WTC11 (cell line): ENCODE results near the gene SMAD7. TPM values are rescaled to one million over a fixed set of nuclear protein-coding genes. Genes with fewer than 3 reads are reported as not detected.

Source experiments
- ATAC-seq: fragments of 200-7000 bp; cut with Tn5 transposase; 2 replicates; pipeline ENCODE4 v1.10.0; 2021; ENCODE audit warnings: mild to moderate bottlenecking, moderate library complexity
- CTCF ChIA-PET: fragments of 300-600 bp; sonication (Branson Sonifier 250); formaldehyde crosslinking; loops from one replicate; lab custom pipeline; 2021; ENCODE audit warnings: antibody characterized with exemption; lab: Charles Lee
- POLR2A ChIA-PET: fragments of 350-600 bp; sonication (Branson Sonifier 250); formaldehyde crosslinking; loops from one replicate; lab custom pipeline; 2021; ENCODE audit warnings: antibody characterized with exemption; lab: Charles Lee
- DNase-seq: peaks from one replicate; pipeline ENCODE4 v3.0.0; 2021; ENCODE audit warnings: low spot score
- H3K27ac Mint-ChIP-seq: 2 replicates; pipeline ENCODE4 v1.8.0; 2021; ENCODE audit warnings: mixed read lengths
- H3K27me3 Mint-ChIP-seq: 2 replicates; pipeline ENCODE4 v1.8.0; 2021; ENCODE audit warnings: low read depth, mild to moderate bottlenecking, moderate library complexity, mixed read lengths
- H3K36me3 Mint-ChIP-seq: 2 replicates; pipeline ENCODE4 v1.8.0; 2021; ENCODE audit warnings: mixed read lengths
- H3K4me1 Mint-ChIP-seq: 2 replicates; pipeline ENCODE4 v1.8.0; 2022; ENCODE audit warnings: mixed read lengths
- H3K4me3 Mint-ChIP-seq: 2 replicates; pipeline ENCODE4 v1.8.0; 2021; ENCODE audit warnings: mild to moderate bottlenecking, moderate library complexity, mixed read lengths
- H3K9me3 Mint-ChIP-seq: 2 replicates; pipeline ENCODE4 v1.8.0; 2021; ENCODE audit warnings: mixed read lengths
- AR ChIP-seq: fragments of 250-450 bp; sonication (Bioruptor Pico); IDR thresholded peaks from 2 replicates; pipeline ENCODE4 v1.9.0; 2021; ENCODE audit warnings: mild to moderate bottlenecking
- ARID4B ChIP-seq: sonication (generic); formaldehyde crosslinking; IDR thresholded peaks from 2 replicates; pipeline ENCODE4 v1.8.0; 2023; ENCODE audit warnings: missing genetic modification reagents, mild to moderate bottlenecking, borderline replicate concordance
- ATF1 ChIP-seq: sonication (generic); formaldehyde crosslinking; IDR thresholded peaks from 2 replicates; pipeline ENCODE4 v1.8.1; 2023; ENCODE audit warnings: mild to moderate bottlenecking, moderate library complexity, missing genetic modification reagents
- ATF3 ChIP-seq: sonication (generic); formaldehyde crosslinking; conservative IDR thresholded peaks from 2 replicates; pipeline ENCODE4 v1.8.1; 2022; ENCODE audit warnings: mild to moderate bottlenecking, missing genetic modification reagents
- IRF2 ChIP-seq: sonication (generic); formaldehyde crosslinking; IDR thresholded peaks from 2 replicates; pipeline ENCODE4 v1.8.0; 2022; ENCODE audit warnings: low read depth, missing genetic modification reagents, borderline replicate concordance
- JAZF1 ChIP-seq: fragments of 250-450 bp; sonication (Bioruptor Pico); IDR thresholded peaks from 2 replicates; pipeline ENCODE4 v1.9.0; 2021; ENCODE audit warnings: moderate library complexity, mild to moderate bottlenecking, inconsistent platforms
- NFE2L1 ChIP-seq: sonication (generic); formaldehyde crosslinking; IDR thresholded peaks from 2 replicates; pipeline ENCODE4 v1.8.1; 2023; ENCODE audit warnings: missing genetic modification reagents
- SOX15 ChIP-seq: fragments of 250-450 bp; sonication (Bioruptor Pico); IDR thresholded peaks from 2 replicates; pipeline ENCODE4 v1.9.0; 2021; ENCODE audit warnings: mild to moderate bottlenecking
- USF1 ChIP-seq: sonication (generic); formaldehyde crosslinking; IDR thresholded peaks from 2 replicates; pipeline ENCODE4 v1.8.0; 2022; ENCODE audit warnings: mild to moderate bottlenecking, missing genetic modification reagents
- USF2 ChIP-seq: sonication (generic); formaldehyde crosslinking; IDR thresholded peaks from 2 replicates; pipeline ENCODE4 v1.8.1; 2023; ENCODE audit warnings: mild to moderate bottlenecking, missing genetic modification reagents, moderate library complexity
- ZNF138 ChIP-seq: sonication (generic); formaldehyde crosslinking; conservative IDR thresholded peaks from 2 replicates; pipeline ENCODE4 v1.8.1; 2022; ENCODE audit warnings: mild to moderate bottlenecking, moderate library complexity, missing genetic modification reagents
- ZNF281 ChIP-seq: sonication (generic); formaldehyde crosslinking; IDR thresholded peaks from 2 replicates; pipeline ENCODE4 v1.8.0; 2023; ENCODE audit warnings: mild to moderate bottlenecking, missing genetic modification reagents
- ZNF423 ChIP-seq: fragments of 250-450 bp; sonication (Bioruptor Pico); IDR thresholded peaks from 2 replicates; pipeline ENCODE4 v2.1.2; 2022; ENCODE audit warnings: mild to moderate bottlenecking, moderate library complexity
- total RNA-seq: library from RNA; stranded (reverse); gene quantifications from 3 replicates; pipeline ENCODE4 v1.2.3, GENCODE V29; 2021

The SMAD7 gene
- total RNA-seq, 1 experiment from 2014 or later = 44.7 TPM

- TF ChIP-seq ARID4B (CRISPR knock-in tag) (no peak), ATF3 (CRISPR knock-in tag) (no peak), USF2 (no peak), AR (CRISPR knock-in tag) (no peak), SOX15 (no peak), IRF2 (CRISPR knock-in tag) (no peak), ZNF281 (no peak), JAZF1 (no peak), ZNF138 (no peak), USF1 (CRISPR knock-in tag) (no peak), ZNF423 (no peak), ATF1 (no peak)
- TF ChIP-seq, all 79 proteins: peak for 0
These were observed 42.8 kb upstream of the SMAD7 start (continued) for GRCh38 chr18:48993586-48993985.

- peaks cover 3% of the 10 kb centered on the region for H3K27me3 Mint-ChIP-seq
- ATAC-seq (no peak), DNase-seq (no peak)
- no peak for TF ChIP-seq NFE2L1
- TF ChIP-seq, all 79 proteins: peak for 0
- no peak overlapping the region for H3K27ac Mint-ChIP-seq
- ChIA-PET POLR2A (no interaction called here), CTCF (no interaction called here)
- H3K4me3 Mint-ChIP-seq = no peak overlapping the region
- no peaks in the 10 kb centered on the region for H3K36me3 Mint-ChIP-seq
- H3K9me3 Mint-ChIP-seq = no peaks in the 10 kb centered on the region
- peaks cover 27% of the 10 kb centered on the region for H3K4me1 Mint-ChIP-seq
These were observed 42.2 kb upstream of the SMAD7 start for GRCh38 chr18:48992791-48993555.
